Measurements from ENCODE around the gene HOXA13. TPM values are rescaled to one million over a fixed set of nuclear protein-coding genes. Genes with fewer than 3 reads are reported as not detected.

The HOXA13 gene
- total RNA-seq, 1 experiment from 2014 or later, result not detected

DNA sequence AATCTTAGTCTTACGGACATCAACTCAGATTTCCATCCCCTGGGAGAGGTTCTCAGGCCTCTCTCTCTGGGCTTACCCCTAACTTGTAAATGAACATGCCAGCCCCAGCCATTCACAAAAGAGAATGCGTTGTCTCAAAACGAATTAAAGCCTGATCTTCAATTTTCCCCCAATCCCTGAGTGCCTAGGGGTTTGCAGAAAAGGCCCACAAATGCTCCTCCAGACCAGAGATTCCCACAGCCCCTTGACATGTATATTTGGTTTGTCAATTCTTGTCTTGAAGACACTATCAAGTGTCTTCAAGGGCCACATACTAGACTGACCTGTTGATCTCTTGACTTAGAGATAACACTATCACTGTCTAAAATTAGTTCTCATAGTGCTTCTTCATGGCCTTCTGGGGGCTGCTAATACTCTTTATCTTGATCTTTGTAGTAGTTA is 11.9 kb upstream of the HOXA13 start:
- no peak overlapping the region for H2BK12ac ChIP-seq (ENCODE audit: insufficient read length, low read depth, low read length)
- no peak overlapping the region for H3K27ac Mint-ChIP-seq
- H3K27me3 Mint-ChIP-seq (ENCODE audit: low read depth), result peaks cover 100% of the 10 kb centered on the region
- no peaks in the 10 kb centered on the region for H3K36me3 Mint-ChIP-seq (ENCODE audit: insufficient read depth in 1 of 3, low read depth in 3 of 3)
- peaks cover 16 to 29% of the 10 kb centered on the region in 2 experiments for H3K4me1 Mint-ChIP-seq
- no peak overlapping the region for H2BK20ac ChIP-seq (ENCODE audit: low read depth, low read length, poor library complexity, severe bottlenecking)
- TF ChIP-seq, protein P1, sequence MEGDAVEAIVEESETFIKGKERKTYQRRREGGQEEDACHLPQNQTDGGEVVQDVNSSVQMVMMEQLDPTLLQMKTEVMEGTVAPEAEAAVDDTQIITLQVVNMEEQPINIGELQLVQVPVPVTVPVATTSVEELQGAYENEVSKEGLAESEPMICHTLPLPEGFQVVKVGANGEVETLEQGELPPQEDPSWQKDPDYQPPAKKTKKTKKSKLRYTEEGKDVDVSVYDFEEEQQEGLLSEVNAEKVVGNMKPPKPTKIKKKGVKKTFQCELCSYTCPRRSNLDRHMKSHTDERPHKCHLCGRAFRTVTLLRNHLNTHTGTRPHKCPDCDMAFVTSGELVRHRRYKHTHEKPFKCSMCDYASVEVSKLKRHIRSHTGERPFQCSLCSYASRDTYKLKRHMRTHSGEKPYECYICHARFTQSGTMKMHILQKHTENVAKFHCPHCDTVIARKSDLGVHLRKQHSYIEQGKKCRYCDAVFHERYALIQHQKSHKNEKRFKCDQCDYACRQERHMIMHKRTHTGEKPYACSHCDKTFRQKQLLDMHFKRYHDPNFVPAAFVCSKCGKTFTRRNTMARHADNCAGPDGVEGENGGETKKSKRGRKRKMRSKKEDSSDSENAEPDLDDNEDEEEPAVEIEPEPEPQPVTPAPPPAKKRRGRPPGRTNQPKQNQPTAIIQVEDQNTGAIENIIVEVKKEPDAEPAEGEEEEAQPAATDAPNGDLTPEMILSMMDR (conservative IDR thresholded peaks at IDR 0.05), result no peak
- peaks cover 8% of the 10 kb centered on the region for H3K23me2 ChIP-seq (ENCODE audit: insufficient read length, low read depth, low read length, poor library complexity, severe bottlenecking)
- no peak overlapping the region for H2BK5ac ChIP-seq (ENCODE audit: insufficient read length, low read length)
- H3K4me1 ChIP-seq (ENCODE audit: insufficient read depth, low read length), result no peaks in the 10 kb centered on the region
- H2AK5ac ChIP-seq (ENCODE audit: insufficient read length, low read length), result no peak overlapping the region
- no peak overlapping the region for H4K5ac ChIP-seq (ENCODE audit: insufficient read length, low read depth, low read length)
- no peak overlapping the region for H2AFZ ChIP-seq (ENCODE audit: low read length)
- no peak overlapping the region for H3K4ac ChIP-seq (ENCODE audit: low read depth, low read length)
- peak overlapping the region in 1 of 2 experiments; percentile 23; a peak in 1 of 5 replicates for H3K4me3 Mint-ChIP-seq
- no peaks in the 10 kb centered on the region for H3K9me3 ChIP-seq (ENCODE audit: control insufficient read depth, low read depth, low read length)
- no peaks in the 10 kb centered on the region for H3K79me1 ChIP-seq (ENCODE audit: insufficient read depth, low read depth, low read length, poor library complexity, severe bottlenecking)
- no peaks in the 10 kb centered on the region for H3K79me2 ChIP-seq (ENCODE audit: insufficient read depth, low read length)
- no peak for DNase-seq
- no peak overlapping the region for H3K4me2 ChIP-seq (ENCODE audit: insufficient read depth, insufficient read length, low read length)
- no peak overlapping the region for H3K56ac ChIP-seq (ENCODE audit: insufficient read length, low read depth, low read length)
- no peak overlapping the region for H3K9ac ChIP-seq (ENCODE audit: extremely low read depth, insufficient read length, low read length)
- peaks cover 0 to 3% of the 10 kb centered on the region in 2 experiments; a peak in 2 of 5 replicates for H3K9me3 Mint-ChIP-seq
- H3T11ph ChIP-seq (ENCODE audit: low read length), result no peak overlapping the region
- no peak overlapping the region for H4K91ac ChIP-seq (ENCODE audit: insufficient read length, low read depth, low read length)
- no peak overlapping the region for H3K27ac ChIP-seq (ENCODE audit: insufficient read length, low read depth, low read length)
- no peak overlapping the region for H4K8ac ChIP-seq (replicated peaks; ENCODE audit: insufficient read length, low read depth, low read length)
- H2BK120ac ChIP-seq (ENCODE audit: low read depth, low read length, poor library complexity, severe bottlenecking), result no peak overlapping the region
- H3K18ac ChIP-seq (ENCODE audit: insufficient read length, low read depth, low read length), result no peak overlapping the region
- H3K27me3 ChIP-seq (ENCODE audit: insufficient read depth, low read length), result peaks cover 100% of the 10 kb centered on the region
- WGBS (ENCODE audit: extremely low coverage, insufficient read length, low lambda C conversion rate), result no CpG with 5 or more reads among the region's 3 CpGs
- H4K20me1 ChIP-seq (ENCODE audit: control insufficient read depth, insufficient read depth, insufficient read length), result no peaks in the 10 kb centered on the region
- no peak overlapping the region for H3K14ac ChIP-seq (ENCODE audit: insufficient read depth, low read length)
- H3K23ac ChIP-seq (ENCODE audit: insufficient read length, low read depth, low read length), result no peak overlapping the region
- H2BK15ac ChIP-seq (ENCODE audit: low read depth, low read length), result no peak overlapping the region

All from H9 (cell line).